HTERT RPE-1 (cell line): Measurements from ENCODE around the gene EMCN.

ENCODE experiments used
- in situ Hi-C: fragments of 300-500 bp; cut with MboI; formaldehyde crosslinking; loops from 4 replicates; pipeline ENCODE4 v1.14.3; 2020; ENCODE audit warnings: low sequenced_read_pairs

Gene EMCN

DNA sequence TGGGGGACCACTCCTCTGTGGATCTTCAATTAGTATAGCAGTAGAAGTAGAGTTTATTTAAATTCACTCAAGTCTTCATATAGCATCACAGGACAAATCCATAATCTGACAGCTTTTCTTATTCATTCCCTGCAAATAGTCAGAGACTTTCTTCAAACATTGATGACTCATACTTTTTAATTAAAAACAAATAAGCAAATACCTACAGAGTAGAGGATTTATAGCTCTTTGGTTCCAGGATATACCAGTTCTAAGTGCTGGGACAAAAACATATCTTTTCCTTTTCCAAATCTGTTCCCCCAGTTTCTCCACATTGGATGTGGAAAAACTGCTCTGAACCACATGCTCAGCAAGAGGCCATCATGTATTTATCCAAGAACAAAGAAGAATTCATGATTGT is 24.1 kb downstream of the EMCN start:
- in situ Hi-C loops, result no loop called here

GRCh38 chr4:100492129-100492528 is 25.7 kb downstream of the EMCN start:
- in situ Hi-C loops, result no loop called here

DNA sequence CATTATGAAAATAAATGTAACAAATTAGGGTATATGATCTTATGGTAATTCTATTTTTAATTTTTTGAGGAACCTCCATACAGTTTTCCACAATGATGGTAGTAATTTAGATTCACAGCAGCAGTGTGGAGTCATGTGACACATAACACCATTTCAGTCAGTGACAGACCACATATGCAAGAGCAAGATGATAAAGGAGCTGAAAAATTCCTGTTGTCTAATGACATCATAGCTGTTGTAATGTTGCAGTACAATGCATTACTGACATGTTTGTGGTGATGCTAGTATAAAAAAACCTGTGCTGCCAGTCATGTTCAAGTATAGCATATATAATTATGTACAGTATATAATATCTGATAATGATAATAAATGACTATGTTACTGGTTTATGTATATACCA is 28.5 kb downstream of the EMCN start:
- in situ Hi-C loops, result no loop called here

DNA sequence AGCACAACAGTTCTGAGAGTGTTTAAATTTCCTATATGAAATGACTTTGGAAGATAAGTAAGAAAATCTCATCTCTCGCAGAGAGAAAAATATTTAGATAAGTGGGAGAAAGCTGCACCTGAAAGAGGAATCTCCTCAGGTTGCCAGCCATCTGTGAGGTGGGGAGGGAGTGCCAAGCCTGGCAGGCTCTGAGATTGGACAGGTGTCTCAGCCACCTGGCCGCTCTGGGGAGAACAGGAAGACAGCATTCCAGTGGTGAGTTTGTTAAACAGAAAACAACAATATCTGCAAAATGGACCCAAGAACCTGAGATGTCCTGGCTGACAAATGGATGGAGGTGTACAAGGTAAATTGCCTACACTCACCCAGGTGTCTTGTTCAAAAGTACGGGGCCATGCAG is 31.3 kb downstream of the EMCN start:
- in situ Hi-C loops, result no loop called here

GRCh38 chr4:100483796-100484195 is 34.0 kb downstream of the EMCN start:
- in situ Hi-C loops, result no loop called here

DNA sequence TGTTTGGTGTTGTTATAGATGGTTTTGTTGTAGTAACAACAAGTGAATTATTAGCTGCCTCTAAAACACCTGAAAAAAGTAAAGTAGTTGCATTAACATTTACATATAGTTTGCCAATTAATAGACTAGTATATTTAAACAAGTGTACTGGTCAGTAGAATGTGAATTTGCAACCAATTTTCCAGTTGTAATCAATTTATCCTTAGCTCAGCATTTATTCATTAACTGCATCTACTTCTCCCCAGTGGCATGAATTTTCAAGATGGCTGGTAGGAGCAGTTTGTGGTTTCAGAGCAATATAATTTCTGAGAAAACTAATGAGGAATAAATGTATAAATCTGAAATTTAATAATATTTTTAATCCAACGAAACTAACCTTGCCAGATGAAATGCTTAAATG is 37.9 kb downstream of the EMCN start:
- in situ Hi-C loops, result no loop called here

DNA sequence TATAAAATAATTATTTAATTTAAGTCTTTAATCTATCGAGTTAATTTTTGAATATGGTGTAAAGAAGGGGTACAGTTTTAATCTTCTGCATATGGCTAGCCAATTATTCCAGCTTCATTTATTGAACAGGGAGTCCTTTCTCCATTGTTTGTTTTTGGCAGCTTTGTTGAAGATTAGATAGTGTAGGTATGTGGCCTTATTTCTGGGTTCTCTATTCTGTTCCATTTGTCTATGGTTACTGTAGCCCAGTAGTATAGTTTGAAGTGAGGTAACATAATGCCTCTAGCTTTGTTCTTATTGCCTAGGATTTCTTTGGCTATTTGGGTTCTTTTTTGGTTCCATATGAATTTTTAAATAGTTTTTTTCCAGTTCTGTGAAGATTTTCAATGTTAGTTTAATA is 48.3 kb downstream of the EMCN start:
- in situ Hi-C loops, result no loop called here

DNA sequence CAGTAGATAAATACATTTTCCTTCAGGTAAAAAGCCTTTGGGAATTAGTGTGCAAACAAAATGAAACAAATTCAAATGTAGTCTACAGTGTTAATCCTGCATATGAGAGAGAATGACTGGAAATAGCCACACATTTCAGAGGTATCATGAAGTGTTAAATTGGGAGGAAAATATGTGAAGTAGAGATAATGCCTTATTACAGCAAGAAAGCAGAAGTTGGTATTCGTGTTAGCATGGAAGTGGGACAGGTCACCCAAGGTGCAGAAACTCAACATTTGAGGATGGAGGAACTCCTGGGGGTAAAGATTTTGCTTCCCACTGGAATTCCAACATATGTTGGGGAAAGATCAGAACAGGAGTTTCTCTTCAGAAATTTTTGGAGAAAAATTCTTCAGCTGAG is 51.3 kb downstream of the EMCN start:
- in situ Hi-C loops, result no loop called here

DNA sequence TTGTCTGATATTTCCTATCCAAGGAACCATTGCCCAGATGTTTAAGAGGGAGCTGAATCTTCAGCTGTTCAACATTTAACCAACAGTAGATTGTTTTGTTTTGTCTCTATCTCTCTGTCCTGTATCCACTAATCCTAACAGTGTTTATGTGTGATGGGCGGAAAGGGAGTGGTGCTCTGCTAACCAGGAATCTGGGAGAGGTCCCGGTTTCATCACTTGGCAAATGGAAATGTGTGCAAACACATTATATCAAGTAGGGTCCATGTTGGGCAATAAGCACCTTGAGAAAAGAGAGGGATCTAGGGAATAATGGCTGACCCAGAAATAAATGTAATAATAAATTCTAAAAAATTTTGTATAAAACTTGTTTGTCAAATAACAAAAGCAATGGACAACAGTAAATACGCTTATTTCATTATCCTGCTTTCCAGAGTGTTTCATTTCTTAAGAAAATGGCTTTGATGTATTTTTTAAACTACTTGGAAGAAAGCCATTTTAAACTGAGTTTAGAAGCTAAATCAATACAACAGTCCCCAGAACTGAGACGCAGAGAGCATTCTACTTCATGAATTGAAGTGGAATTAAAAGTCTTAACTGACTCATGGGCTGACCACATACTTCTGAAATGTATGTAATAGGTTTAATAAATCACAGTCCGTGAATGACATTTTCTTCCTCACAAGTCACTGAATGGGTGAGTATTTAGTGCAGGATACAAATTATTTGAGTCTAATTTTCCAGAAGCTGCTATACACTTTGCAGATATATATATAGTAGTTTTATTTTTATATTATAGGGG is 55.8 kb downstream of the EMCN start:
- in situ Hi-C loops, result no loop called here

GRCh38 chr4:100450449-100450848 is 67.4 kb downstream of the EMCN start:
- in situ Hi-C loops, result no loop called here

GRCh38 chr4:100431416-100431815 is 86.4 kb downstream of the EMCN start:
- in situ Hi-C loops, result no loop called here

GRCh38 chr4:100430451-100430850 is 87.4 kb downstream of the EMCN start:
- in situ Hi-C loops, result no loop called here

DNA sequence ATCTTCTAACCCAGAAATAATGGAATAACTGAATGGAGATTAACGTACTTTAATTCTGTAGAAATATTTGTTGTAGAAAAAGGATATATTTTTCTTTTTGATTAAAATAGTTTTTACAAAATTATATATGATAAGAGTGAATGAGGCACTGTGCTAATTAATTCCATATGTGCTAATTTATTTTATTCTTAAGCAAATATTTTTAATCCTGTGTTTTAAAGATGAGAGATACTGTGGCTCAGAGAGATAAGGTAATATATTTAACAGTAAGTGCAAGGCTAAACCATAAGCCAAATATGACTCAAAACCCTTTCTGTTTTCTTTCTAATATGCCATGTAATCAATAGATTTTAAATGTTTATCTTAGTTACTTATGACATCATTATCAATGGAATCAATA is 88.2 kb downstream of the EMCN start:
- in situ Hi-C loops, result no loop called here

DNA sequence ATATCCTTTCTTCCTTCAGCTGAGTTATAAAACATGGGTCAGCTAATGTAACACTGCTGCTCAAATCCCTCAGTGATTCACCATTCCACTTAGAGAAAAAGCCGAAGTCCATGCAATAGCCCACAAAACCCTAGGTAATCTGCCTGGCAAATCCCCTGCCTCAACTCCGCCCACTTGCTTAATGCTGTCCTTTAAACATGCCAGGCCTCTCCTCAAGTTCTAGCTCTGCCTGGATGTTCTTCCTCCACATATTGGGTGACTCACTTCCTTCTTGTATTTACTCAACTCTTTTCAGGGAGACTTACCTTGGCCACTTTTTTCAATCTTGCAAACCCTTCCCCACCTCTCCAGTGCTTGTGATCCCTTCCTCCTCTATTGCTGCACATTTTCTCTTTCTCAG is 89.8 kb downstream of the EMCN start:
- in situ Hi-C loops, result no loop called here

GRCh38 chr4:100424376-100424775 is 93.4 kb downstream of the EMCN start:
- in situ Hi-C loops, result no loop called here

- in situ Hi-C loops, result no loop called here
These were observed 94.9 kb downstream of the EMCN start for GRCh38 chr4:100422894-100423293.

- in situ Hi-C loops, result no loop called here
These were observed 96.4 kb downstream of the EMCN start for GRCh38 chr4:100421361-100421978.

DNA sequence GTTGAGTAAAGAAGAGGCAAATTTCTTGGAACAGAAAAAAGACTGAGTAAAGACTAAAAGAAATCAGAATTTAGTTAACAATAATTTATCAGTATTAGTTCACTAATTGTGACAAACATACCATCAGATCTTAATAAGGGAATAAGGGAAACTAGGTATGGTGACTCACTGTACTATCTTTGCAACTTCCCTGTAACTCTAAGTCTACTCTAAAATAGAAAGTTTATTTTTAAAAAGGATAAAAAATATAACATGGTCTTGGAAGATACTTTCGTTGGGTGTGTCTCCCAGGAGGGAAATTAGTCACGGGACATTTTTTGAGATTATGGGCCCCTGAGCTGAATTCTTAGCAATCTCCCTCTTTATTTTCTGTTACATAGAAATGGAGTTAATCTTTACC is 97.3 kb downstream of the EMCN start:
- in situ Hi-C loops, result no loop called here

DNA sequence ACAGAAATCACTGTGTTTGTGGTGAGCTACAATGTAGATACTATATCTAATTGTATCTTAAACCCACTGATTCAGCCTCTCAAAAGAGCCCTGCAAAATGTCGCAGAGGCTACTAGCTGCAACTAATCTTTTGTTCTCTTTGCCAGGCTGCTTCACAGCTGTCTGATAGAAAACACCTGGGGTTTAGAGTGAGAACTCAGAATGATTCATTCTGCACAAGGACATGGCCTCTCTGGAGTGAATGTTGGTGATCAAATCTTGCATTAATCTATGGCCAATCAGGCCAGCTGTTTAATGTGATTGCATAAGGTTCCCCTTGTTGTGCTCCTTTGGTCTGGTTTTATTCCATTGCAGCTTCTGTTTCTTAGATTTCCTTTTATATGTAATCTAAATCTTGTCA is 100.3 kb downstream of the EMCN start:
- in situ Hi-C loops, result no loop called here

DNA sequence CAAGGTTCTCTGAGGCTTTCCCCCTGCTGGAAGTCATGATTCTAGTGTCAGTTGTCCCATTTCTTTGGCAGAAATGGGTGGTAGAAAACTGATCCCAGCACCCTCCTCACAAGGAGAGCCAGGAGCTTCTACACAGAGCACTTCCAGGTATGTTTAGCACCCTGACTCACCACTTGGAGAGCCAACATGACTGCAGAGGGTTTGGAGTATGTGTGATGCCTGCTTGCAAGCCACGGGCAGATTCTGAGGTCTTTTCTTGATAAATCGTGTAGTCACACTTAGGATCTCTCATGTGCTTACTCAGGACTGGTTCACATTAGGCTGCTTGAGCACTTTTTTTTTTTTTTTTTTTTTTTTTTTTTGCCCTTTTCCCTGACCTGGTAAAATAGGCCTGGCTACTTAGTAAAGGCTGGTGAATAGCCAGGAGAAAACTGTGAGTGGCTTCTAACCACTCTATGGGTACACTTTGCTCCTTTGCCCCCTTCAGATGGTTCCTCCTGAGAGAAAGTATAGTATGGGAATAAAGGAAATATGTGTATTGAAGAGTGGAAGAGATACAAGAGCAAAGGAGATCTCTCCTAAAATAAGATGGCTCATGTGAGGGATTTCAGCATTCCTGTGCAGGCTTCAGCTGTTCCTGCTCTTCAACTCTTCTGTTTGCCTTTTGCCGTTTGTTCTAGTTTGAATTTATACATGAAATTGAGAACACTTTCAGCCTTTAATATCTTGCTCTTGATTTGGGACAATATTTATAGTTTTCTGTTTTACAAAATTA is 103.6 kb downstream of the EMCN start:
- in situ Hi-C loops, result no loop called here

DNA sequence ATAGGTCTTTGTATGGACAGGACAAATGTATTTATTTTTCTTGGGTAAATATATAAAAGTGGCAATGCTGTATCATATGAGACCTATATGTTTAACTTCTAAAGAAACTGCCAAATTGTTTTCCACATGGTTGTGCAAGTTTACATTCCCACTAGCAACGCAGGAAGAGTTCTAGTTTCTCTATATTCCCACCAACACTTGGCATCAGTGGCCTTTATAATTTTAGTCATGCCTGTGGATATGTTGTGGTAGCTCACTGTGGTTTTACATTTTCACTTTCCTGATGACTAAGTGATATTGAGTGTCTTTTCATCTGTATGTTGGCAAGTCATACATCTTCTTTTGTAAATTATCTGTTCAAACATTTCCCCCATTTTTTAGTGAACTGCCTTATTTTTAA is 126.0 kb downstream of the EMCN start:
- in situ Hi-C loops, result no loop called here

- in situ Hi-C loops, result no loop called here
These were observed 126.7 kb downstream of the EMCN start for GRCh38 chr4:100391086-100391485.
